Activated naive CD4-positive, alpha-beta T cell treated with anti-CD3 and anti-CD28 coated beads, Interleukin-2, amount 10 ng/mL, durations not matched to agents 7 days and 5 days (primary cell): ENCODE data around the gene CA5A.
"Not testable (repeated sequence)": the region's sequence is repeated elsewhere in the genome, so short reads cannot be mapped to it uniquely, and the experiment has no call there.

Experiments
- CTCF ChIA-PET: fragments of 350-600 bp; sonication (Branson Sonifier 250); formaldehyde crosslinking; loops from one replicate; lab custom pipeline; 2021; ENCODE audit warnings: antibody characterized with exemption; lab: Charles Lee
- DNase-seq: peaks from one replicate; pipeline ENCODE4 v3.0.0-alpha.2; 2020
- H3K27ac Mint-ChIP-seq: one replicate; pipeline ENCODE4 v1.8.0; 2021; ENCODE audit warnings: mild to moderate bottlenecking, moderate library complexity, mixed read lengths
- H3K27me3 Mint-ChIP-seq: one replicate; pipeline ENCODE4 v1.8.0; 2021; ENCODE audit warnings: mild to moderate bottlenecking, mixed read lengths
- H3K36me3 Mint-ChIP-seq: one replicate; pipeline ENCODE4 v1.8.0; 2021; ENCODE audit warnings: mixed read lengths
- H3K4me1 Mint-ChIP-seq: one replicate; pipeline ENCODE4 v1.8.0; 2021; ENCODE audit warnings: mixed read lengths
- H3K4me3 Mint-ChIP-seq: one replicate; pipeline ENCODE4 v1.8.0; 2021; ENCODE audit warnings: mild to moderate bottlenecking, moderate library complexity, mixed read lengths
- H3K9me3 Mint-ChIP-seq: one replicate; pipeline ENCODE4 v1.8.0; 2021; ENCODE audit warnings: mixed read lengths

The CA5A gene

GRCh38 chr16:87918338-87918737 is 18.0 kb downstream of the CA5A start:
- CTCF ChIA-PET: no interaction called here

DNA sequence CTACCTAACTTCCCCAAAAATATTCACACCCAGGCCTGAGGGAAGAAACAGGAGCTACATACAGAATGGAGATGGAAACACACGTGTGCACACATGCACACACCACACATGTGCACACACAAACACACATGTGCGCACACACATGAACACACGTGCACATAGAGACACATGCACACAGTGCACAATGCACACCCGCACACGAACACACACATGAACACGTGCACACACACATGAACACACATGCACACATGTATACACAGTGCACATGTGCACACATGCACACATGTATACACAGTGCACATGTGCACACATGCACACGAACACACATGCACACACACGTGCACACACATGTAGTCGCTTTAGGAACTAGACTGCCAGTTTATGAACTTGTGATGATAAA is 18.8 kb downstream of the CA5A start:
- Mint-ChIP-seq H3K36me3 (no peaks in the 10 kb centered on the region), H3K27me3 (peaks cover 43% of the 10 kb centered on the region), H3K27ac (no peak overlapping the region), H3K4me3 (no peak overlapping the region), H3K9me3 (no peaks in the 10 kb centered on the region), H3K4me1 (peaks cover 6% of the 10 kb centered on the region)
- no peak for DNase-seq
- CTCF ChIA-PET: interaction anchor here (1.0 kb wide), 1 partner anchor 10 kb away, joined by 3 read pairs; no protein-coding TSS in a partner anchor

More at GRCh38 chr16:87918338-87918737, 18.0 kb downstream of the CA5A start:
- peaks cover 45% of the 10 kb centered on the region for H3K27me3 Mint-ChIP-seq
- no peak overlapping the region for H3K4me3 Mint-ChIP-seq
- H3K27ac Mint-ChIP-seq: no peak overlapping the region
- DNase-seq: no peak
- H3K36me3 Mint-ChIP-seq: no peaks in the 10 kb centered on the region
- H3K9me3 Mint-ChIP-seq: no peaks in the 10 kb centered on the region
- peaks cover 4% of the 10 kb centered on the region for H3K4me1 Mint-ChIP-seq

- peaks cover 39% of the 10 kb centered on the region for H3K27me3 Mint-ChIP-seq
- H3K4me1 Mint-ChIP-seq: peaks cover 9% of the 10 kb centered on the region
- CTCF ChIA-PET: interaction anchor here (2.3 kb wide), 1 partner anchor 11 kb away, joined by 5 read pairs; no protein-coding TSS in a partner anchor
- no peaks in the 10 kb centered on the region for H3K36me3 Mint-ChIP-seq
- no peaks in the 10 kb centered on the region for H3K9me3 Mint-ChIP-seq
- H3K27ac Mint-ChIP-seq: no peak overlapping the region
- no peak overlapping the region for H3K4me3 Mint-ChIP-seq
- no peak for DNase-seq
Measured at GRCh38 chr16:87914812-87915211, 21.5 kb downstream of the CA5A start.

DNA sequence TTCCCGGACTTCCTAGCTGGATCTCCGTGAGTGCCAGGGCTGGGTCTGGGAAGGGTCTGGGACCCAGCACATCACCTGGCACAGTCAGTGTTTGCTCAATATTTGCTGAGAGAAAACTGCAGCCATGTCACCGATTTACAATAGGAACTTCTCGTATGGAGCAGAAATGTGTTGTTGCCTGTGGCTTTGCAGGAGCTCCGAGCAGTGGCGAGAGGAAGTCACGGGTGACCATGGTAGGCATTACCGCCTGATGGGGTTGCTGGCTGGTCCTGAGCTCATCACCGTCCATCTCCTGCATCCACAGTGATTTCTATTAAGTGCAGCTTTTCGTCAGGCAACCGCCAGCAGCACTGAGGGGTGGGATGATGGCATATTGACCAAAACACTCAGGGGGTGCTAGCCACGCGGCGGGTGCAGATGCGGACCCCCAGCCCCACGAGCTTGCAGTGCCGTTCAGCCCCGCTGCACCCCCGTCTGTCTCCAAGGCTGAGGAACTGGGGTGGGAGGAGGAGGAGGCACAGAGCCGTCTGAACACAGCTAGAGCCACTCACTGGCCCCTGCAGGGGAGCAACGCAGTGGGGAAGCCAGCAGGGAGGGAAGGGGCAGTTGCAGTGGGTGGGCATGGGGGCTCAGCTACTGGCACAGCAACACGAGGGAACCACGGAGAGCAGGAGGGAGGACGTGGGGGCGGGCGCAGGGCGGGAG is 22.2 kb downstream of the CA5A start:
- CTCF ChIA-PET: interaction anchor here (1.3 to 1.5 kb wide), 2 partner anchors 12 to 38 kb away, joined by 3 to 5 read pairs; no protein-coding TSS in a partner anchor
- not testable (repeated sequence) for H3K9me3 Mint-ChIP-seq, H3K27ac Mint-ChIP-seq, H3K4me3 Mint-ChIP-seq, DNase-seq, H3K36me3 Mint-ChIP-seq
- peaks cover 36% of the 10 kb centered on the region for H3K27me3 Mint-ChIP-seq
- H3K4me1 Mint-ChIP-seq: peaks cover 13% of the 10 kb centered on the region

DNA sequence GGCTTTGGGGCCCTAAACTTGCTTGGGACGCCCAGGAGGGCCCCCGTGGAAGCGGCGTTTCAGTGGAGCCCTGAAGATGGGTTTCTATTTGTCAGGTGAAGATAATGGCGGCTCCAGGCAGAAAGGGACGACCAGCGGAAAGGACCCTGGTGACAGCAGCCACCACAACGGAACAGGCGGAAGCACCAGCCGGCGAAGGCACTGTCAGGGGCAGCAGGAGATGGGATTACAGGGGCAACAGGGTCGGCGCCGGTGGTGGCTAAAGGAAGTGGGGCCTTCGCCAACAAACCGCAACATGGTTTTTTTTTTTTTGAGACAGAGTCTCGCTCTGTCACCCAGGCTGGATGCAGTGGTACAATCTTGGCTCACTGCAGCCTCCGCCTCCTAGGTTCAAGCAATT is 23.6 kb downstream of the CA5A start:
- H3K36me3 Mint-ChIP-seq, H3K4me3 Mint-ChIP-seq, H3K9me3 Mint-ChIP-seq, H3K27ac Mint-ChIP-seq, DNase-seq: not testable (repeated sequence)
- H3K4me1 Mint-ChIP-seq: peaks cover 11% of the 10 kb centered on the region
- CTCF ChIA-PET: interaction anchor here (1.5 kb wide), 1 partner anchor 37 kb away, joined by 5 read pairs; no protein-coding TSS in a partner anchor
- H3K27me3 Mint-ChIP-seq: peaks cover 26% of the 10 kb centered on the region

DNA sequence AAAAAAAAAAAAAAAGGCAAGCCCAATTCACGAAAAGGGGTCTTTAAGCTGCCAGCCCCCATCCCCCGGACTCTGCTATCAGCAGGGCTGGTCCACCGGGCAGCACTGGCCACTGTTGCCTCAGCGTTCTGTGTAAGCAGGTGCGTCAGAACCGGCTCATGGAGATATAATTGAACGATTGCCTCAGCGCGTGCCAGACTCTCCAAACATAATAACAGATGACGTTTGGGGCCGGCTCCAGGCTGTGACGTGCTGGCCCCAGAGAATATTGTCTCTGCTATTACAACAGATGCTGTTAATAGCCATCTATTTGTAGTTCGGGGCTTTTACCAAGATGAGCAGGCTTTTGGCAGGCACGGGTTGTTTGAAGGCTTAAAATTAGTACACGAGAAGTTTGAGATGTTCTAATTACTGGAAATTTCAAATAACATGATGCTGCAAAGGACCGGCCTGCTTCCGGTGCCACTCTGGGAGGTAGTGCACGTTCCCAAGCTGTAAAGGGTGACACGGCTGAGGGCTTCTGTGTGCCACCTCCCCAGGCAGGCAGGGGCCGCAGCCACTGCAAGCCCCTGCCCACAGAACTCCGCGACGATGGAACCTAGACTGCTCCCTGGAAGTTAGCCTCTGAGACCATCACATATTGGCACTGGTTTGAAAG is 25.1 kb downstream of the CA5A start:
- DNase-seq, H3K36me3 Mint-ChIP-seq, H3K27ac Mint-ChIP-seq, H3K4me3 Mint-ChIP-seq, H3K9me3 Mint-ChIP-seq: not testable (repeated sequence)
- Mint-ChIP-seq H3K27me3 (peaks cover 26% of the 10 kb centered on the region), H3K4me1 (peaks cover 11% of the 10 kb centered on the region)
- CTCF ChIA-PET: interaction anchor here (0.9 to 3.1 kb wide), 4 partner anchors 10 to 132 kb away, joined by 3 to 13 read pairs (median 11); no protein-coding TSS in a partner anchor

- CTCF ChIA-PET: interaction anchor here (0.6 to 3.1 kb wide), 10 partner anchors 13 to 130 kb away, joined by 3 to 18 read pairs (median 9); no protein-coding TSS in a partner anchor
- H3K27ac Mint-ChIP-seq: peak overlapping the region; percentile 33
- not testable (repeated sequence) for H3K4me3 Mint-ChIP-seq, H3K36me3 Mint-ChIP-seq, H3K9me3 Mint-ChIP-seq
- H3K27me3 Mint-ChIP-seq: peaks cover 21% of the 10 kb centered on the region
- DNase-seq: peak; percentile 86
- peaks cover 13% of the 10 kb centered on the region for H3K4me1 Mint-ChIP-seq
Measured at GRCh38 chr16:87909203-87909935, 27.0 kb downstream of the CA5A start.

DNA sequence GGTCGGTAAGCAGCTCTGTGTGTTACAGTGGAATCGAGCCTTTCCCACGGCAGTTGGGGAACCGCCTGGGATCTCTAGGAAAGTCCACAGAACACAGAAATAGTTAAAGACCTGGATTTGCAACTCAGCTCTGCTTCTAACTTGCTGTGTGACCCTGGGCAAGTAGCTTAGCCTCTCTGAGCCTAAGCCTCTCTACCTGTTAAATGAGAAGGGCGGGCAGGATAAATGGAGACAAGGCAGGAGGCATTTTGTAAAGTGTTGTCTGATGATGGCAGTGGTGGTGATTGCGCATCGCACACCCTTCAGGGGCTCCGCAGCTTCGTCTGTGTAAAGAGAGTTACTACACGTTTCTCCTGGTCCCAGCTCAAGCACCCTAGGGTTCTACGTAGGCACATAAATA is 28.2 kb downstream of the CA5A start:
- CTCF ChIA-PET: interaction anchor here (0.6 to 4.3 kb wide), 8 partner anchors 10 to 129 kb away, joined by 3 to 25 read pairs (median 8); no protein-coding TSS in a partner anchor
- not testable (repeated sequence) for DNase-seq, H3K27ac Mint-ChIP-seq, H3K4me3 Mint-ChIP-seq, H3K36me3 Mint-ChIP-seq, H3K9me3 Mint-ChIP-seq
- H3K4me1 Mint-ChIP-seq: peaks cover 19% of the 10 kb centered on the region
- H3K27me3 Mint-ChIP-seq: peaks cover 14% of the 10 kb centered on the region

DNA sequence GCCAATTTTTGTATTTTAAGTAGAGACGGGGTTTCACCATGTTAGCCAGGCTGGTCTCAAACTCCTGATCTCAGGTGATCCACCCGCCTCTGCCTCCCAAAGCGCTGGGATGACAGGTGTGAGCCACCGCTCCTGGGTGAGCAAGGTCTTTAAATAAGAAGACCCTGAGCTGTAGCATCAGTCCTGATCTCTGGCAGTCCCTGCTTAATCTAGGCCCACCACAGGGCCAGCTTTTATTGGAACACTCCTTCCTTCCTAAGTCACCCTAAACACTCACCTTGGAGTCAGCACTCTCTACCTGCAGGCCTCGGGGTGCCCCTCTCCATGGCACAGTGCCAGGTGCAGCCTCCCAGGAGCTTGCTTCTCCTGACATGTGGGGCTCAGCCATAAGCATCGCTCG is 30.8 kb downstream of the CA5A start:
- H3K9me3 Mint-ChIP-seq, H3K4me3 Mint-ChIP-seq, H3K27me3 Mint-ChIP-seq, H3K27ac Mint-ChIP-seq, H3K36me3 Mint-ChIP-seq, DNase-seq: not testable (repeated sequence)
- CTCF ChIA-PET: interaction anchor here (1.3 to 4.3 kb wide), 5 partner anchors 10 to 126 kb away, joined by 4 to 25 read pairs (median 6); no protein-coding TSS in a partner anchor
- H3K4me1 Mint-ChIP-seq: peaks cover 23% of the 10 kb centered on the region

- CTCF ChIA-PET: interaction anchor here (1.6 to 4.3 kb wide), 4 partner anchors 10 to 126 kb away, joined by 4 to 25 read pairs (median 6); no protein-coding TSS in a partner anchor
- peaks cover 27% of the 10 kb centered on the region for H3K4me1 Mint-ChIP-seq
Measured at GRCh38 chr16:87904963-87905362, 31.4 kb downstream of the CA5A start.

DNA sequence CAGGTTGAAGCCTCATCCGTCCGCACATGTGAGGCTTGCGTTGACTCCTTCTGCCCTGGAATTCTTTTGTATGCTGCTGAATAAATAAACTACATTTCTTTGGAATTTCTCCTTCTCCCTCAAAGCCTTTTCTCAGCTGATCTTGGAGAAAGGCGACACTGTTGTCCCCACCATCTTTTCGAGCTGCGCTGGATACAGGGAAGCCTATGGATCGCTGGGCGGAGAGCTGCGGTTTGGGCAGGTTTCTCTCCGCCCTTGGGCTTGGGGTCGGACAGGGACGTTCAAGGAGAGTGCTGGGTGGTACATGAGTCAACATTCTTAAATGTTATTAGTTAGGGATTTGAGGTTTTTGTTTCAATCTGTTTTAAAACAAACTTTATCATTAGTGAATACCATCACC is 35.8 kb downstream of the CA5A start:
- not testable (repeated sequence) for DNase-seq, H3K36me3 Mint-ChIP-seq, H3K27me3 Mint-ChIP-seq, H3K4me3 Mint-ChIP-seq, H3K27ac Mint-ChIP-seq, H3K9me3 Mint-ChIP-seq
- CTCF ChIA-PET: interaction anchor here (0.7 to 1.3 kb wide), 2 partner anchors 25 kb away, joined by 3 read pairs; no protein-coding TSS in a partner anchor
- H3K4me1 Mint-ChIP-seq: peaks cover 52% of the 10 kb centered on the region

More at GRCh38 chr16:87904963-87905362, 31.4 kb downstream of the CA5A start:
- not testable (repeated sequence) for H3K36me3 Mint-ChIP-seq, H3K27me3 Mint-ChIP-seq, H3K9me3 Mint-ChIP-seq, H3K4me3 Mint-ChIP-seq, H3K27ac Mint-ChIP-seq, DNase-seq

DNA sequence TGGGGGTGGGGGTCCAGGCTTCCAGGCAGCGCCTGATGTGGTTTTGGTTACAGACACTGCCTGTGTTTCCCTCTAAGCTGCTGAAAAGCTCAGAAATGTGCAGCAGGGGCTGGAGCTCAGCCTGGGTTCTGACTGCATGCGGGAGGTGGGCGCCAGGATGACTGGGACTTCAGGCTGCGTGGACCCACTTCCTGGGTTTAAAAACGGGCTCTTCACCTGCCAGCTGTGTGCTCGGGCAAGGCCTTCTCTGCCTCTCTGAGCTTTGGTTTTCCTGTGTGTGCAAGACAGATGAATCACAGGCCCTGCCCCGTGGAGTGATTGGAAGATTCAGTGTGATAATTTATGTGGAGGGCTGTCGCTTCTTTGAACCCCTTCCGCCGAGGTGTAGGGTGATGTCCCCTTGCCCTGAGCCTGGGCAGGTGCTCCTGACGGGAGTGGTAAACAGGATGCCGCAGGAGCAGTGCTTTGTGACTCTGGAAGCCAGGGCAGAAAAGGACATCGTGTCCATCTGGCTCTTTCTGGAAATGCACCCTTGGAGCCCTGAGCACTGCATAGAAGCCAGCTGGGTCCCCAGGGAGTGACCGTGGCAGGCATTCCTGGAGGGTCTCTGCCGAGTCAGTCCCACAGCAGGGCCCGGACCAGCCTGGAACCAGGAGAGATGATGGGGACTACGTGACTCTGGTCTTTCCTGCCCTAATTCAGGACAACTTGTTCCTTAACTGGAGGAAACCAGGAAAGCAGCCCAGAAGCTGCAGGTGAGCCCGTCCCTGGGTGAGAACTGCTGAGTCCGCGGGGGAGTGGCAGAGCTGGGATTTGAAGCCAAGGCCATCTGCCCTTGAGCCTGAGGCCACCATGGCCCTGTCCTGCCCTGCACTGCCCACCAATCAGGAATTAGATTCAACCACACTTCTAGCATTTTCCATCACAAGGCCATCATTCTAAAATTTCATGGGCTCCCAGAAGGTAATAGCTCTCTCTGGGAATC is 38.5 kb downstream of the CA5A start:
- peak overlapping the region; percentile 65 for H3K4me3 Mint-ChIP-seq
- H3K4me1 Mint-ChIP-seq: peaks cover 64% of the 10 kb centered on the region
- H3K27me3 Mint-ChIP-seq: no peaks in the 10 kb centered on the region

More for the DNA sequence above, 38.5 kb downstream of the CA5A start:
- peak; percentile 76 for DNase-seq
- H3K27ac Mint-ChIP-seq: peak overlapping the region; percentile 95
- no peaks in the 10 kb centered on the region for H3K9me3 Mint-ChIP-seq
- no peaks in the 10 kb centered on the region for H3K36me3 Mint-ChIP-seq
- CTCF ChIA-PET: interaction anchor here (1.5 to 3.3 kb wide), 6 partner anchors 9 to 119 kb away, joined by 3 to 14 read pairs (median 8); no protein-coding TSS in a partner anchor
